ENCODE data around the gene IP6K3.

IP6K3 gene

GRCh38 chr6:33704215-33705066 lies 42.3 kb downstream of the IP6K3 start:
- DNase-seq (ENCODE audit: low read depth) = no peak

DNA sequence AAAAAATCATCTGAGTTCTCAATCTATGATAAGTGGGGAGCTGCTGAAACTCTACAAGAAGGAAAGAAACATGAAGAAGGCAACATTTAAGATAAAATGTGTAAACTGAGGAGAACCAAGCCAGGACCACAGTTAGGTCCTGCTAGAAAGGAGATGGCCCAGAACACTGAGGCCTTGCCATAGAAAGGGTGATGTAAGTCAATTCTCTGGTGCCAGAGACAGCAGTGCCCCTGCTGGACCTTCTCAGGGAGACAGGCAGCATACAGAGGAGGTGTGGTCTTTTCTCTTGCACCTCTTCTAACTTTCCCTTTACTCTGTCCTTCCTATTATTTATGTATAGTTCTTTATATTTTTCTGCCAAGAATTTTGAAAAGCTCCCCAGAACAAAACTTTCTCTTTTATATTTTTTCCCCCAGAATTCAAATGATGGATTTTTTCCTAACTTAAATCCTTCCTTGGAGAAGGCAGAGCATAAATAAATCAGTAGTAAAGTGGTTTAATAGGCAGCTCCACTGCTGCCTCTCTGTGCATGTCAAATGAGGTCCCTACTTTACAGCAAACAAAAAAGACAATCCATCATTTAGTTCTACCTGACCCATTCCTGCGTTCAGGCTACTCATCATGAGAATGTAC lies 44.2 kb downstream of the IP6K3 start:
- no peak for DNase-seq (ENCODE audit: low read depth)

GRCh38 chr6:33700391-33701050 lies 46.2 kb downstream of the IP6K3 start:
- DNase-seq (ENCODE audit: low read depth) = peak; percentile 64

GRCh38 chr6:33699739-33700138 lies 47.0 kb downstream of the IP6K3 start:
- no peak for DNase-seq (ENCODE audit: low read depth)

- no peak for DNase-seq (ENCODE audit: low read depth)
Measured at GRCh38 chr6:33699131-33699530, 47.6 kb downstream of the IP6K3 start.

DNA sequence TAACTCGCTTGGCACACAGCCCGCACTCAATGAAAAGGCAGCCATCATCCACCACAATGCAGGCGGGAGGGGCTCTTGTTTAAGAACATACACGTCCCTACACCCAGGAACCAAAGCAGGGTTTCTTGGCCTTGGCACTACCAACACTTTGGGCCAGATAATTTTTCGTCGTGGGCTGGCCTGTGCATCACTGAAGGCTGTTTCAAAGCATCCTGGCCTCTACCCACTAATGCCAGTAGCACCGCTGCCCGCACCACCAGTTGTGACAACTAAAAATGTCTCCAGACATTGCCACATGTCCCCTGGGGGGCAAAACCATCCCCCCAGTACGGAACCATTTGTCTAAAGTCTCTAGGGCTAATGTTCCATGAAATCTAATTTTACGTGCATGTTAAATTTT lies 48.2 kb downstream of the IP6K3 start:
- DNase-seq (ENCODE audit: low read depth) = no peak

DNA sequence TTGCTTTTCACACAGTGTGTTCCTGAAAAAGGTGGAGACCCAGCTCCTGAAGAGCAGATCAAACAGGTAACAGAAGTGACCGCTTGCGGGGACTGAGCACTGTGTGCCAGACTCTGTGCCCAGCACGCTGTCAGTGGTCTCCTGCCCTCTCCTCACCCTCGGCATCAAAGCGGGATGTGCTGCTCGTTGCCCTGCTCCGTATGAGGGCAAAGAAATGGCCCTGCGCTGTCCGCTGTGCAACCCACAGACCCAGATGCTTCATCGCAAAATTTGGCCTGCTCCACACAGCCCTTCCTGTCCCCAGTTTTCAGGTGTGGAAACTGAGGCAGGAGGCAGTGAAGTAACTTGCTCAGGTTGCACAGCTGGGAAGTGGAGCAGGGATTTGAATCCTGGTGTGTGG lies 48.9 kb downstream of the IP6K3 start:
- no peak for DNase-seq (ENCODE audit: low read depth)

GRCh38 chr6:33696548-33697518 lies 49.9 kb downstream of the IP6K3 start:
- DNase-seq (ENCODE audit: low read depth) = no peak

DNA sequence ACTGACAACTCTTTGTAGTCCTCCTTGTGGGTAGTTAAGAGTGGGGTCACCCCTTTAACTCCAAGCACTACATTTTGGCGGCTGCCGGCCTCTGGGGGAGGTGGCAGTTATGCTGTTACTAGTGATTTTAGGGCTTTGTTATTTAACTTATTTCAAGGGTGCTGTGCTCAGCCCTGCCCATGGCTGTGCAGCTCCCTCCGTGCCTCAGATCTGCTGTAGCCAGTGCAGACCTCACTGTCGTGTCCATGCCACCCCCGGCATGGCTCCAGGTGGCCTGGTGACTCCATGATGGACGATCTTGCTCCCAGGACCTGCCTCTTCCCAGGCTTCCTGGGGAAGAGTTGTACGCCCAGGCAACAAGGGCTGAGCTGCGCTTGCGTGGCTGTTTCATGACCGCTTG lies 50.6 kb downstream of the IP6K3 start:
- DNase-seq (ENCODE audit: low read depth) = no peak

DNA sequence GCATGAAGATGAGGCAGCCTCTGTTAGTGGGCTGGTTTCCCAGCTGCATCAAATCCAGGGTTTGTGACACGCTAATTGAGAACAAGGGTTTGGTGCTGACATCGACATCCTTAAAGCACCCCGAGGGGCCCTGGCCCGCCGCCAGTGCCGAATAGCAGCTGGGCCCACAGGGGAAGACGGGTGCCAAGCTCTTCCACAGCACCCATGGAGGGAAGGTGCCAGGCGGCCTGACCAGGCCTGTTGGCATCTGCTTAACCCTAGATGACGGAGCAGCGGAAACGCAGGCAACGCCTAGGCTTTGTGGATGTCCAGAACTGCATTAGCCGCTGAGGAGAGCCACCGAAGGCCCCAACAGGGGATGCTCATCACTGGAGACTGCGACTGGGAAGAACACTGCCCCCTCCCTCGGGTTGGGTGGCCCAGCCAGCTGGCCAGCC lies 51.2 kb downstream of the IP6K3 start:
- no peak for DNase-seq (ENCODE audit: low read depth)

GRCh38 chr6:33694977-33695376 lies 51.7 kb downstream of the IP6K3 start:
- no peak for DNase-seq (ENCODE audit: low read depth)

GRCh38 chr6:33694401-33694931 lies 52.2 kb downstream of the IP6K3 start:
- DNase-seq (ENCODE audit: low read depth) = peak; percentile 61

DNA sequence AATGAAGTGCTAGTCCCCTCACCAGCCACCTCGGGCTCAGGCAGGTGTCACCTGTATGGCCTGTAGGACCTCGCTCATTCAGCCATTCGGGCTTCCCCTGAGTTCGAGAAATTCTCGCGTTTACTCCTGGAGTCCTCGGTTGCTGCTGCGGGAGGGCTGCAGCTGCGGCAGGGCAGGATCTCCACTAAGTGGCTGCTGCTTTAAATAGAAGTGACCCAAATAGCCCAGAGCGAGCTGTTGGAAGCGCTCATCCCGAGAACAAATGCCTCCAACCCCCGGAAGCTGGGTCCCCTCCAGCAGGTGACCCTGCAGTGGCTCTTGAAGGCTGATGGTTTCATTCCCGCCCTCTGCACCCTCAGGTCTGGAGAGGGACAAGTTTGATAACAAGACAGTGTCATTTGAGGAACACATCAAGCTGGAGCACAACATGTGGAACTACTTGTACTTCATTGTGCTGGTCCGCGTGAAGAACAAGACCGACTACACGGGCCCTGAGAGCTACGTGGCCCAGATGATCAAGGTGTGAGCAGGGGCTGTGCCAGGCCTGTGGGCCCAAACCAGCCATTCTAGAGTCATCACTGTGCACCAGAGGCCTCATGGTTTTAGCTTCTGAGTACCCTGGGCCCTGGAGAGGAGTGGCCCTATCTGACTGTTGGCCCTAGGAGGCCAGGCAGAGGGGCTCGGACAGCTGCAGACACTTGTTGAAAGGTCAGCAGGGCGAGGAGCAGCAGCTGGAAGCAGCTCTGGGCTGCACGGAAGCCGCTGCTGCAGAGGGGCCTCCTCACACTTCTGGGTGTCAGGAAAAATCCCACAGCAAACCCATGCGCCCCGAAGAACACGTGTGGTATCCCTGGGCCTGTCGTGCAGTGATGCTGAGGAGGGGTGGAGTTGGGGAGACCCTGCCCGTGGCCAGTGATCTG lies 53.3 kb downstream of the IP6K3 start:
- no peak for DNase-seq (ENCODE audit: low read depth)

- DNase-seq (ENCODE audit: low read depth) = peak; percentile 44
Measured at GRCh38 chr6:33692760-33693158, 53.9 kb downstream of the IP6K3 start.

DNA sequence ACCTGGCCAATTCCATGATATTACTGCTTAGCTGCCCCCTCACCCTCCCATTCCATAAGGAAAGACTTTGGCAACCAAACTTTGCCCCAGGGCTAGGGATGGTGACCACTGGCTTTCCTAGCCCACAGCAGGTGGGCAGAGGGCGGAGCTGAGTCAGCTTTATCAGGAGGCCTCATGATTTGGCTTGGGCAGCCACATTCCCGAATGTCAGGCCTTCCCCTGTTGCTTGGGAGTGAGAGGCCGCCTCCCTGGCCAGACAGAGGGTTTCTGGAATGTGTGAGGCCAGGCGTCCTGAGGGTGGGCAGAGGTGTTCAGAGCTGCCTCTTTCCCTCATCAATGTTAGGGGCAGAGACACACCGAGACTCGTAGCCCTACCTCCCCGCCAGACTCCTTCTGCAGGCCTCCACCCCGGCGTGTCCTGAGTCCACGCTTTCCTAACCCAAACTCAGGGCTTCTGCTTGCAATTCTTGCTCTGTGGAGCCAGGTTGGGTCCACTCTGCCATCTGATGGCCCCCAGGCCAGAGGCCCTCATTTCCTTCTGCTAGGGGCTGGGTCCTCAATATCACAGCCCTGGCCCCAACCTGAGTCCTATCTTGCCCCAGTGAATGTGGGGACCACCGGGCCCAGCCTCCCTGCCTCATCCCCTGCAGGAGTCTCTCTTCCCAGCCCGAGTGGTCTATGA lies 54.5 kb downstream of the IP6K3 start:
- DNase-seq (ENCODE audit: low read depth) = no peak

DNA sequence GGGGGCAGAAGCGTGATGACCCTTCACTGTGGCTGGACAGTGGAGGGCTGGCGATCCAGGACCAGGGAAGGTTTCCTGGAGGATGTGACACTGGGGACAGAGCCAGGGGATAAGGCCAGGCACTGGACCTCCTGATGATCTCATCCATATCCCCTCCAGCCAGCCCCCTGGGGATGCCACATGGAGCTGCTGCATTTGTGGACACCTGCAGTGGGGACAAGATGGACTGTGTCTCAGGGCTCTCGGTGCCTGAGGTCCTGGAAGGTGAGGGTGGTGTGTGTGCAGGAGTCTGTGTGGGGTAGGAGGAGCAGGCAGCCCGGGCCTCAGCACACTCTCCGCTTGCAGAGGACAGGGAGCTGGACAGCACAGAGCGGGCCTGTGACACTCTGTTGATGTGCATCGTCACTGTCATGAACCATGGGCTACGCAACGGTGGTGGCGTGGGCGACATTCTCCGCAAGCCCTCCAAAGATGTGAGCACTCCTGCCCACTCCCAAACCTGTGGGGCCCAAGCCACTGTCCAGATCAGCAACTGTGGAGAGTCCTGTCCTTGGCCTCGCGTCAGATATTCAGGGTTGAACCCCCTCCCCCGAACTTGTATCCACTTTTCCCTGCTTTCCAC lies 55.1 kb downstream of the IP6K3 start:
- no peak for DNase-seq (ENCODE audit: low read depth)

DNA sequence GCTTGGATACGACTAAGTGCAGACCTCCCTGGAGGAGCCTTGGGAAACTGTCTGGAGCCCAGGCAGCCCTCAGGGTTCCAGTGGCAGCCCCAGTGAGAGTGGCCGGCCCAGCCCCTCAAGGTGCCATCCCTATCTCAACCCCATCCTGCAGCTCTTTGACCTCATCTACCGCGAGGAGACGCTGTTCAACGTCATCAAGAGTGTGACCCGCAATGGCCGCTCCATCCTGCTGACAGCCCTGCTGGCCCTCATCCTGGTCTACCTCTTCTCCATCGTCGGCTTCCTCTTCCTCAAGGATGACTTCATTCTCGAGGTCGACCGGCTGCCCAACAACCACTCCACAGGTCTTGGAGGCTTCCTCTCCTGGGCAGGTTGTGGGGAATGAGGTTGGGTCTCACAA lies 55.9 kb downstream of the IP6K3 start:
- DNase-seq (ENCODE audit: low read depth) = no peak

DNA sequence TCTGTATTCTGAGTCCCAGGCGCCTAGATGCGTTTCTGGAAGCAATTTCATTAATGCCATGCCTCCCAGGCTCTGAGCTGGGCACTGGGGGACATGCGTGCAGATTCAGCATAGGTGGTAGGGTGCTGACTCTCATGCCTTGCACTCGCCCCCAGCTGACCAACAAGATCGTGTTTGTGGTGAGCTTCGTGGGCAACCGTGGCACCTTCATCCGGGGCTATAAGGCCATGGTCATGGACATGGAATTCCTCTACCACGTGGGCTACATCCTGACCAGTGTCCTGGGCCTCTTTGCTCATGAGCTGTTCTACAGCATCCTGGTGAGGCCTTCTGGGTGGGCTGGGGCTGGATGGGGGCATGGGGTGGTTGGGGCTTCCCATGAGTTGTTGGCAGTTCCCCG lies 56.8 kb downstream of the IP6K3 start:
- no peak for DNase-seq (ENCODE audit: low read depth)

GRCh38 chr6:33689148-33689494 lies 57.6 kb downstream of the IP6K3 start:
- no peak for DNase-seq (ENCODE audit: low read depth)
